ENCODE results near the gene CNRIP1.
"Not testable (repeated sequence)": the region's sequence is repeated elsewhere in the genome, so short reads cannot be mapped to it uniquely, and the experiment has no call there.

GRCh38 chr2:68349091-68349490 lies 29.3 kb upstream of the CNRIP1 start:
- not testable (repeated sequence) for TF ChIP-seq CTCF (IDR thresholded peaks at IDR 0.05); POLR2A (IDR thresholded peaks at IDR 0.05; ENCODE audit: low read depth); POLR2AphosphoS5 (IDR thresholded peaks at IDR 0.05); EP300 (IDR thresholded peaks at IDR 0.05)
